HG03159 (cell line): Measurements from ENCODE around the gene SMAD3.

Experiments
- ATAC-seq: cut with Tn5 transposase; IDR thresholded peaks from one replicate; pipeline ENCODE4 v1.9.1; 2021; ENCODE audit warnings: mild to moderate bottlenecking, moderate library complexity; ENCODE audit not compliant: unreplicated experiment

The SMAD3 gene

GRCh38 chr15:67192185-67192820 lies 126.9 kb downstream of the SMAD3 start:
- ATAC-seq, result no peak

GRCh38 chr15:67193223-67193990 lies 128.0 kb downstream of the SMAD3 start:
- no peak for ATAC-seq

- no peak for ATAC-seq
These were observed 129.0 kb downstream of the SMAD3 start for GRCh38 chr15:67194171-67195114.

GRCh38 chr15:67195305-67195704 lies 129.9 kb downstream of the SMAD3 start:
- no peak for ATAC-seq

GRCh38 chr15:67196222-67196621 lies 130.8 kb downstream of the SMAD3 start:
- ATAC-seq, result no peak

- no peak for ATAC-seq
These were observed 131.4 kb downstream of the SMAD3 start for GRCh38 chr15:67196672-67197363.

GRCh38 chr15:67197364-67197695 lies 131.9 kb downstream of the SMAD3 start:
- ATAC-seq, result no peak

- no peak for ATAC-seq
These were observed 132.9 kb downstream of the SMAD3 start for GRCh38 chr15:67198157-67198754.

GRCh38 chr15:67199391-67199790 lies 134.0 kb downstream of the SMAD3 start:
- no peak for ATAC-seq

GRCh38 chr15:67199881-67200763 lies 134.7 kb downstream of the SMAD3 start:
- ATAC-seq, result no peak

- no peak for ATAC-seq
These were observed 135.7 kb downstream of the SMAD3 start for GRCh38 chr15:67201136-67201535.

GRCh38 chr15:67202091-67202490 lies 136.7 kb downstream of the SMAD3 start:
- no peak for ATAC-seq

GRCh38 chr15:67202991-67203390 lies 137.6 kb downstream of the SMAD3 start:
- ATAC-seq, result no peak

- ATAC-seq, result no peak
These were observed 142.3 kb downstream of the SMAD3 start for GRCh38 chr15:67207555-67208207.

- no peak for ATAC-seq
These were observed 143.0 kb downstream of the SMAD3 start for GRCh38 chr15:67208396-67208795.

GRCh38 chr15:67210555-67211168 lies 145.3 kb downstream of the SMAD3 start:
- ATAC-seq, result no peak

GRCh38 chr15:67212684-67213367 lies 147.4 kb downstream of the SMAD3 start:
- no peak for ATAC-seq

- no peak for ATAC-seq
These were observed 149.7 kb downstream of the SMAD3 start for GRCh38 chr15:67215102-67215501.
